ENCODE measurements around the gene TXNRD1.

GRCh38 chr12:104168596-104168995, 47.0 kb upstream of the TXNRD1 start:
- TF ChIP-seq POLR2AphosphoS5 (IDR thresholded peaks at IDR 0.05) (no peak), CTCF (IDR thresholded peaks at IDR 0.05) (no peak)
